PC-3 (cell line): Measurements from ENCODE around the gene ATP2B2. TPM values are rescaled to one million over a fixed set of nuclear protein-coding genes. Genes with fewer than 3 reads are reported as not detected.

Source experiments
- ATAC-seq: fragments of 200-7000 bp; cut with Tn5 transposase; 2 replicates; pipeline ENCODE4 v1.9.1; 2020; ENCODE audit warnings: mild to moderate bottlenecking, moderate library complexity
- BruUV-seq: library from RNA; stranded (reverse); fragments of 400-500 nt; replicated peaks from 2 replicates; lab custom pipeline; 2021; lab: Mats Ljungman, UMichigan
- CTCF ChIA-PET: fragments of 300-600 bp; sonication (Branson Sonifier 250); formaldehyde crosslinking; loops from one replicate; lab custom pipeline; 2022; ENCODE audit warnings: antibody characterized with exemption; lab: Charles Lee
- POLR2A ChIA-PET: fragments of 300-600 bp; sonication (Branson Sonifier 250); formaldehyde crosslinking; loops from one replicate; lab custom pipeline; 2022; ENCODE audit warnings: antibody characterized with exemption; ENCODE audit not compliant: unreplicated experiment; lab: Charles Lee
- DNase-seq: peaks from one replicate; pipeline ENCODE4 v3.0.0-alpha.2; 2015
- H2AFZ ChIP-seq: fragments of 300-600 bp; sonication (generic); 2 replicates; pipeline ENCODE4 v1.6.0; 2016; ENCODE audit warnings: antibody characterized with exemption, low read length
- H3F3A ChIP-seq: fragments of 300-600 bp; sonication (generic); one replicate; pipeline ENCODE4 v1.6.0; 2017; ENCODE audit warnings: antibody characterized with exemption, low read length, control low read depth, mild to moderate bottlenecking; ENCODE audit not compliant: unreplicated experiment
- H3K27ac ChIP-seq: fragments of 300-600 bp; sonication (generic); 2 replicates; pipeline ENCODE4 v1.5.1; 2016; ENCODE audit warnings: mild to moderate bottlenecking, low read length
- H3K27me3 ChIP-seq: fragments of 300-600 bp; sonication (generic); 2 replicates; pipeline ENCODE4 v1.6.1; 2016; ENCODE audit warnings: low read length, mixed read lengths
- H3K36me3 ChIP-seq: fragments of 300-600 bp; sonication (generic); 2 replicates; pipeline ENCODE4 v1.6.1; 2016; ENCODE audit warnings: low read depth, mixed run types, low read length, mixed read lengths
- H3K4me1 ChIP-seq: fragments of 300-600 bp; sonication (generic); 2 replicates; pipeline ENCODE4 v1.5.1; 2016; ENCODE audit warnings: low read length; ENCODE audit not compliant: insufficient read depth
- H3K4me2 ChIP-seq: fragments of 300-600 bp; sonication (generic); 2 replicates; pipeline ENCODE4 v1.6.0; 2016; ENCODE audit warnings: low read length
- H3K4me3 ChIP-seq: fragments of 300-600 bp; sonication (generic); 2 replicates; pipeline ENCODE4 v1.5.1; 2016; ENCODE audit warnings: mild to moderate bottlenecking, low read length, mixed read lengths
- H3K79me2 ChIP-seq: fragments of 300-600 bp; sonication (generic); 2 replicates; pipeline ENCODE4 v1.6.1; 2017; ENCODE audit warnings: low read length, mixed read lengths
- H3K9ac ChIP-seq: fragments of 300-600 bp; sonication (generic); 2 replicates; pipeline ENCODE4 v1.6.0; 2016; ENCODE audit warnings: mild to moderate bottlenecking, low read length
- H3K9me2 ChIP-seq: fragments of 300-600 bp; sonication (generic); replicated peaks from 2 replicates; pipeline ENCODE4 v1.6.1; 2016; ENCODE audit warnings: mixed run types, low read length, mixed read lengths
- H3K9me3 ChIP-seq: fragments of 300-600 bp; sonication (generic); 2 replicates; pipeline ENCODE4 v1.6.1; 2016; ENCODE audit warnings: low read length, mixed read lengths
- H4K20me1 ChIP-seq: fragments of 300-600 bp; sonication (generic); 2 replicates; pipeline ENCODE4 v1.6.1; 2016; ENCODE audit warnings: low read length, mixed read lengths
- EZH2 ChIP-seq: fragments of 300-600 bp; sonication (generic); IDR thresholded peaks from one replicate; pipeline ENCODE4 v1.6.1; 2017; ENCODE audit warnings: antibody characterized with exemption, mild to moderate bottlenecking, low read length; ENCODE audit not compliant: unreplicated experiment
- EZH2phosphoT487 ChIP-seq: fragments of 300-600 bp; sonication (generic); IDR thresholded peaks from 2 replicates; pipeline ENCODE4 v1.6.1; 2018; ENCODE audit warnings: mild to moderate bottlenecking, antibody characterized with exemption, low read length, borderline replicate concordance
- intact Hi-C: fragments of 100-400 bp; cut with micrococcal nuclease; formaldehyde crosslinking; loops from 2 replicates; pipeline ENCODE4 v1.9.0; 2023
- total RNA-seq: library from RNA; depleted of rRNA; stranded (reverse); fragments of >200 nt; gene quantifications from 2 replicates; pipeline ENCODE4 v1.2.3, GENCODE V29; 2014
- TF ChIP-seq, protein P1 (sequence below): fragments of 300-600 bp; sonication (generic); conservative IDR thresholded peaks from 2 replicates; pipeline ENCODE4 v1.5.1; 2017; ENCODE audit warnings: antibody characterized with exemption, low read depth, mild to moderate bottlenecking, low read length

Gene ATP2B2
- total RNA-seq, 1 experiment from 2014 or later = not detected

DNA sequence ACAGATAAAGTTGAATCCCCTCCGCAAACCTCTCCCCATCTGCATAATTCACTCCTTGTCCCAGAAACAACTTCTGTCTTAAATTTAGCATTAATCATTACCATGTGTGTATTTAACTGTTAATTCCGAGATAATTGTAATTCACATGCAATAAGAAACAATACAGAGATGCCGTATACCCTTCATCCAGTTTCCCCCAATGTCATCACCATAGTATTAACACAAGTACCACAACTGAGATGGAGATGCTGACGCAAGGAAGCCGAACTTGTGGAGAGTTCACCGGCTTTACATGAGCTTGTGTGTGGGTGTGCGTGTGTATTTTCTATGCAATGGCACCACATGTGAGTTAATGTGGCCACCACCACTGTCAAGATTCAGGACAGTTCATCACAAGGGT is 144.9 kb downstream of the ATP2B2 start:
- ATAC-seq (no peak), DNase-seq (no peak)
- CTCF ChIA-PET = no interaction called here
- Histone ChIP-seq H3K36me3 (no peaks in the 10 kb centered on the region), H3K27me3 (no peaks in the 10 kb centered on the region), H4K20me1 (no peaks in the 10 kb centered on the region), H3K4me3 (no peak overlapping the region), H3K9ac (no peak overlapping the region), H3K4me2 (no peak overlapping the region), H3K9me2 (no peaks in the 10 kb centered on the region), H3K9me3 (no peaks in the 10 kb centered on the region), H3K4me1 (peaks cover 21% of the 10 kb centered on the region), H3F3A (no peaks in the 10 kb centered on the region), H3K27ac (no peak overlapping the region), H2AFZ (no peak overlapping the region), H3K79me2 (no peaks in the 10 kb centered on the region)
- TF ChIP-seq EZH2phosphoT487 (no peak), EZH2 (no peak)
- TF ChIP-seq, protein P1, sequence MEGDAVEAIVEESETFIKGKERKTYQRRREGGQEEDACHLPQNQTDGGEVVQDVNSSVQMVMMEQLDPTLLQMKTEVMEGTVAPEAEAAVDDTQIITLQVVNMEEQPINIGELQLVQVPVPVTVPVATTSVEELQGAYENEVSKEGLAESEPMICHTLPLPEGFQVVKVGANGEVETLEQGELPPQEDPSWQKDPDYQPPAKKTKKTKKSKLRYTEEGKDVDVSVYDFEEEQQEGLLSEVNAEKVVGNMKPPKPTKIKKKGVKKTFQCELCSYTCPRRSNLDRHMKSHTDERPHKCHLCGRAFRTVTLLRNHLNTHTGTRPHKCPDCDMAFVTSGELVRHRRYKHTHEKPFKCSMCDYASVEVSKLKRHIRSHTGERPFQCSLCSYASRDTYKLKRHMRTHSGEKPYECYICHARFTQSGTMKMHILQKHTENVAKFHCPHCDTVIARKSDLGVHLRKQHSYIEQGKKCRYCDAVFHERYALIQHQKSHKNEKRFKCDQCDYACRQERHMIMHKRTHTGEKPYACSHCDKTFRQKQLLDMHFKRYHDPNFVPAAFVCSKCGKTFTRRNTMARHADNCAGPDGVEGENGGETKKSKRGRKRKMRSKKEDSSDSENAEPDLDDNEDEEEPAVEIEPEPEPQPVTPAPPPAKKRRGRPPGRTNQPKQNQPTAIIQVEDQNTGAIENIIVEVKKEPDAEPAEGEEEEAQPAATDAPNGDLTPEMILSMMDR = no peak
- POLR2A ChIA-PET = no interaction called here
- intact Hi-C loops = no loop called here
- no TSS peak for BruUV-seq

DNA sequence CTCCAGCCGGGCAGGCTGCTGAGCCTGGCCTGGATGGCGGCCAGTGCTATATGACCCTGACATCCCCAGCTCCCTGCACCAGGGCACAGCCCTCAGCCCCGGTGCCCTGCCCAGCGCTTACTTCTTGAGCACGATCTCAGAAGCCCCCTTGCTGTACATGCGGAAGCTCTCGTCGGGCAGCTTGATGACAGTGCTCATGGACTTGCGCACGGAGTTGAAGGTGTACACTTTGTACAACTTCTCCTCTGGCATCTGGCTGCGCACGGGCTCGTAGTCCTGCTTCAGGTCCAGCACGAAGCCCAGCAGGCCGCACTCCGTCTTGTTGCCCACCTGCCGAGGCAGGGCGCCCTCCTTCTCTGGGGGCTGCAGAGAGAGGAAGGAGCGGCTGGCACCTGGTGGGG is 145.6 kb downstream of the ATP2B2 start:
- no peaks in the 10 kb centered on the region for H3F3A ChIP-seq
- no peak overlapping the region for H3K4me2 ChIP-seq
- no peaks in the 10 kb centered on the region for H3K9me3 ChIP-seq
- ATAC-seq (no peak), DNase-seq (no peak)
- no peak overlapping the region for H3K9ac ChIP-seq
- peaks cover 24% of the 10 kb centered on the region for H3K4me1 ChIP-seq
- TF ChIP-seq EZH2 = no peak
- TF ChIP-seq EZH2phosphoT487 = no peak
- TF ChIP-seq, protein P1 = no peak
- H3K79me2 ChIP-seq = no peaks in the 10 kb centered on the region
- intact Hi-C loops = no loop called here
- no peaks in the 10 kb centered on the region for H4K20me1 ChIP-seq
- no peak overlapping the region for H3K27ac ChIP-seq
- no peaks in the 10 kb centered on the region for H3K36me3 ChIP-seq
- POLR2A ChIA-PET = no interaction called here
- CTCF ChIA-PET = no interaction called here
- H3K4me3 ChIP-seq = no peak overlapping the region
- H3K9me2 ChIP-seq = no peaks in the 10 kb centered on the region
- no TSS peak for BruUV-seq
- no peak overlapping the region for H2AFZ ChIP-seq
- no peaks in the 10 kb centered on the region for H3K27me3 ChIP-seq

DNA sequence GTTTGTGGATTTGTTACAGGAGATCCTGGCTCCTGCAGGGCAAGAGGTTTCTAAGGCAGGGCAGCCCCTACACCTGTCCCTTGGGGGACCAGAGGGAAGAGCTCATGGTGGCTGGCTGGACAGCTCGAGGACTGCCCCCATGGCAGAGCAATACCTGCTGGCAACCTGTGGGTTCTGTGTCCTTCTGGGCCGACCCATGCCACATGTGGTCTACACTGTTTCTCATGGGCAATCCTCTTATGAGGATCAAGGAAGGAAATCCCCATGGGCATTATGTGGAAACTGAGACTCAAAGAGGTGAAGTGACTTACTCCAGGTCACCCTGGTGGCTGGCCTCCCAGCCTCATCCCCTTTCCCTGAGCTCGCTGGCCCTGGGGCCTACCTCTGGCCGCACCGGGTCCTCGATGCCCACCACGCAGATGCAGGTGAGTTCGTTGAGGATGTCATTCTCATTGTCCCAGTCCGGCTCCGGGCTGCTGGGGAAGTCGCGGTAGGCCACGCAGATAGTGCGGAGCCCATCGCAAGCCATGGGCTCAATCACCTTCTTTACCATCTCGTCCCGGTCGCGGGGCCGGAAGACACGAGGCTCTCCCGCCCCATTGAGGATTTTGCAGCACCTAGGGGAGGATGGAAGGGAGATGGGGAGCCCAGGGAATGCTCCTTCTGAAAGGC is 146.9 kb downstream of the ATP2B2 start:
- intact Hi-C loops = no loop called here
- no peak overlapping the region for H3K9ac ChIP-seq
- H3K79me2 ChIP-seq = no peaks in the 10 kb centered on the region
- CTCF ChIA-PET = no interaction called here
- H3K4me1 ChIP-seq = peaks cover 32% of the 10 kb centered on the region
- no peaks in the 10 kb centered on the region for H3K9me2 ChIP-seq
- no peaks in the 10 kb centered on the region for H3K27me3 ChIP-seq
- no peaks in the 10 kb centered on the region for H3F3A ChIP-seq
- BruUV-seq = no TSS peak
- POLR2A ChIA-PET = interaction anchor here (1.3 kb wide), 1 partner anchor 8 kb away, joined by 9 read pairs; no protein-coding TSS in a partner anchor
- H4K20me1 ChIP-seq = no peaks in the 10 kb centered on the region
- H3K9me3 ChIP-seq = no peaks in the 10 kb centered on the region
- no peak overlapping the region for H3K4me3 ChIP-seq
- DNase-seq (no peak), ATAC-seq (no peak)
- no peak overlapping the region for H2AFZ ChIP-seq
- H3K36me3 ChIP-seq = no peaks in the 10 kb centered on the region
- H3K27ac ChIP-seq = no peak overlapping the region
- H3K4me2 ChIP-seq = no peak overlapping the region
- no peak for TF ChIP-seq EZH2
- TF ChIP-seq, protein P1 = no peak
- TF ChIP-seq EZH2phosphoT487 = no peak
